Upper lobe of right lung (tissue), 1 donor: ENCODE measurements around the gene CEP112. TPM values are rescaled to one million over a fixed set of nuclear protein-coding genes. Genes with fewer than 3 reads are reported as not detected.

Source experiments
- ATAC-seq: fragments of 200-7000 bp; cut with Tn5 transposase; one replicate; pipeline ENCODE4 v1.9.1; 2020; ENCODE audit warnings: mild to moderate bottlenecking, moderate library complexity
- DNase-seq: peaks from one replicate; pipeline ENCODE4 v3.0.0-alpha.2; 2020
- H3K27ac ChIP-seq: fragments of 200-600 bp; one replicate; pipeline ENCODE4 v1.8.0; 2022
- H3K27me3 ChIP-seq: fragments of 200-600 bp; one replicate; pipeline ENCODE4 v1.8.0; 2022; ENCODE audit warnings: mild to moderate bottlenecking
- H3K36me3 ChIP-seq: fragments of 200-600 bp; one replicate; pipeline ENCODE4 v1.8.0; 2022
- H3K4me1 ChIP-seq: fragments of 200-600 bp; one replicate; pipeline ENCODE4 v1.8.0; 2022
- H3K4me3 ChIP-seq: fragments of 200-600 bp; one replicate; pipeline ENCODE4 v1.8.0; 2022; ENCODE audit warnings: mild to moderate bottlenecking
- H3K9me3 ChIP-seq: fragments of 200-600 bp; one replicate; pipeline ENCODE4 v1.8.0; 2022
- intact Hi-C: fragments of 100-400 bp; cut with DNase I; formaldehyde crosslinking; loops from one replicate; pipeline ENCODE4 v1.11.0; 2022
- total RNA-seq: library from RNA; stranded (reverse); fragmentation: NEBNext Ultra II Directional; extraction: Animal tissue kit (Norgen Biotek cat#: 25700); gene quantifications from one replicate; pipeline ENCODE4 v1.2.1, GENCODE V29; 2021
- TF ChIP-seq, protein P1 (sequence below): fragments of 200-600 bp; IDR thresholded peaks from one replicate; pipeline ENCODE4 v1.8.0; 2022; ENCODE audit warnings: antibody characterized with exemption
- donor health status: DM: no; HTN: yes; CAD: no; lungs with severe emphysema.

The CEP112 gene
- total RNA-seq, 1 donor from 2014 or later, result 32.9 TPM

DNA sequence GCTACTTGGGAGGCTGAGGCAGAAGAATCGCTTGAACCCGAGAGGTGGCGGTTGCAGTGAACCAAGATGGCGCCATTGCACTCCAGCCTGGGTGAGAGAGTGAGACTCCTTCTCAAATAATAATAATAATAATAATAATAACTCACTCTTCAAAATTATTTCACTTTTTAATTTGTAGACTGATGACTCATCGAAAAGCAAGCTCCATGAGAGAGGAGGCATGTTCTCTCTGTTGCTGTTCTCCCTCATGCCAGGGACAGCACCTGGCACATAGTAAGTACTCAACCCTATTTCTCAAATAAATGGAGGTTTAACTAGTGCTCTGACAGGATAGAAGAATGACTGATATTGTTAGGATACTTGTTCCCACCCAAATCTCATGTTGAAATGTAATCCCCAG is 265.3 kb downstream of the CEP112 start:
- DNase-seq (no peak), ATAC-seq (no peak)
- H3K4me3 ChIP-seq, result no peak overlapping the region
- H3K9me3 ChIP-seq, result no peaks in the 10 kb centered on the region
- H3K36me3 ChIP-seq, result no peaks in the 10 kb centered on the region
- intact Hi-C loops, result no loop called here
- no peak overlapping the region for H3K27ac ChIP-seq
- TF ChIP-seq, protein P1, sequence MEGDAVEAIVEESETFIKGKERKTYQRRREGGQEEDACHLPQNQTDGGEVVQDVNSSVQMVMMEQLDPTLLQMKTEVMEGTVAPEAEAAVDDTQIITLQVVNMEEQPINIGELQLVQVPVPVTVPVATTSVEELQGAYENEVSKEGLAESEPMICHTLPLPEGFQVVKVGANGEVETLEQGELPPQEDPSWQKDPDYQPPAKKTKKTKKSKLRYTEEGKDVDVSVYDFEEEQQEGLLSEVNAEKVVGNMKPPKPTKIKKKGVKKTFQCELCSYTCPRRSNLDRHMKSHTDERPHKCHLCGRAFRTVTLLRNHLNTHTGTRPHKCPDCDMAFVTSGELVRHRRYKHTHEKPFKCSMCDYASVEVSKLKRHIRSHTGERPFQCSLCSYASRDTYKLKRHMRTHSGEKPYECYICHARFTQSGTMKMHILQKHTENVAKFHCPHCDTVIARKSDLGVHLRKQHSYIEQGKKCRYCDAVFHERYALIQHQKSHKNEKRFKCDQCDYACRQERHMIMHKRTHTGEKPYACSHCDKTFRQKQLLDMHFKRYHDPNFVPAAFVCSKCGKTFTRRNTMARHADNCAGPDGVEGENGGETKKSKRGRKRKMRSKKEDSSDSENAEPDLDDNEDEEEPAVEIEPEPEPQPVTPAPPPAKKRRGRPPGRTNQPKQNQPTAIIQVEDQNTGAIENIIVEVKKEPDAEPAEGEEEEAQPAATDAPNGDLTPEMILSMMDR, result no peak
- no peaks in the 10 kb centered on the region for H3K27me3 ChIP-seq
- H3K4me1 ChIP-seq, result no peaks in the 10 kb centered on the region

DNA sequence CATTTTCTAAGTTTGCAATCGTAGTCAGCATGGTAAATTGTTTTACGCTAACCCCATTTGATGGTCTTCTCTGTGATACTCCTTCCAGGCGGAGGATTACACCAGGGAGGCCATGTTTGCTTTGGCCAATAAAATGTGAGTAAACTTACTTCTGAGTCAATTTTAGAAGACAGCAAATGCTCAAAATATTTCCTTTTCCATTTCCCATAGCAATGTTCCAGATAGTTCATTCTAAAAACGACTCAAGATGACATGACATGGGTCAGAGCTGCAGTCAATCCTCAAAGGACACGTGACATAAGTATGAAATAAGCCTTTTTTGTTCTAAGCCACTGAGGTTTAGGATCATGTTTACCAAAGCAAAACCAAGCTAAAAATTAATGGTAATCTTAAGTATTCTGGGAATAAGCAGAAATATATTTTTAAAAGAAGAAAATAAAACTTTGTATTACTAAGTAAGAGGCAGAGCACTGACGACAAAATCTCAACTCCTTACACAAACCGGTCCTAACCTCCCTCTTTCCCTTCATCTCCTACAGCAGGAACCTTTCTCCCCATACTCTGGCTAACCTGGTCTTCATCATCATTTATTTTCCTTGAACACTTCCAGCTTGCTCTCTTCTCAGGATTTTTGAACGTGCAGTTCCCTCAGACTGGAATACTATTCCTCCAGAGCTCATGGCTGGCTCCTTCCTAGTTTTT is 266.2 kb downstream of the CEP112 start:
- Histone ChIP-seq H3K4me1 (no peaks in the 10 kb centered on the region), H3K27me3 (no peaks in the 10 kb centered on the region), H3K27ac (no peak overlapping the region), H3K36me3 (no peaks in the 10 kb centered on the region), H3K9me3 (no peaks in the 10 kb centered on the region), H3K4me3 (no peak overlapping the region)
- intact Hi-C loops, result no loop called here
- TF ChIP-seq, protein P1, result no peak
- ATAC-seq (no peak), DNase-seq (no peak)

DNA sequence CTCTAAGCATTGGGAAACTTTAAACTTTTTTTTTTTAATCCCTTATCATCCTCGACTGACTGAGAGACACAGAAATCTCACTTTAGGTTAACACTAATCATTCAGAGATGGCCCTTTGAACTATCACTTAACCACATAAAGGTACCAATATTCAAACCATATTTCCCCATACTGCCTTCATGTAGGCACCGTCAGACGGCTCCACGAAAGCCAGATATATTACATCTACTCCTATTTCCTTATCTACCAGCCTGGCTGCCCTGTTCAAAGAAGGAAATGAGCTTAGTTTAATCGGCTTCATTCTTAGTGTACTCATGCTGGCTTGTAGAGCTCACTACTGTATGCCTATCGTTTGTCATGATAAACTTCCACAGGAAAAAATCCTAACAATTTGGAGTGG is 270.9 kb downstream of the CEP112 start:
- Histone ChIP-seq H3K36me3 (no peaks in the 10 kb centered on the region), H3K27ac (no peak overlapping the region), H3K4me1 (peaks cover 3% of the 10 kb centered on the region), H3K27me3 (no peaks in the 10 kb centered on the region), H3K4me3 (no peak overlapping the region), H3K9me3 (no peaks in the 10 kb centered on the region)
- TF ChIP-seq, protein P1, result no peak
- intact Hi-C loops, result no loop called here
- ATAC-seq (no peak), DNase-seq (no peak)

DNA sequence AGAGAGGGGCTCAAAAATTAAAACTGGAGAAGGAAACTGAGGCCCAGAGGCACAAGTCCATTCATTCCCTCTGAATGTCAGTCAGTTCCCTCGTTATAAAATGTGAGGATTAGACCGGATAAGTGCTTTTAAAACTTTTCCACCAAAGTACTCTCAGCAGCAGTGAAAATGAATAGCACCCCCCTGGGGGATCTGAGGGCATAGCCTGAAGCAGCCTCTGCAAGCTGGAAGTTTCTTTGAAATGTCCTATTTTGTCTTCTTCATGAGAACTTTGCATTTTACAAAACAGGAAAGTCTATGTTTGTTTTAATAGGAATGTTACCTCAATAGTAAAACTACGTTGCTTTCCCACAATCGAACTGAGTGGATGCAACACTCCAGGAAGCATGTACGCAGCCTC is 273.0 kb downstream of the CEP112 start:
- no peak for DNase-seq

DNA sequence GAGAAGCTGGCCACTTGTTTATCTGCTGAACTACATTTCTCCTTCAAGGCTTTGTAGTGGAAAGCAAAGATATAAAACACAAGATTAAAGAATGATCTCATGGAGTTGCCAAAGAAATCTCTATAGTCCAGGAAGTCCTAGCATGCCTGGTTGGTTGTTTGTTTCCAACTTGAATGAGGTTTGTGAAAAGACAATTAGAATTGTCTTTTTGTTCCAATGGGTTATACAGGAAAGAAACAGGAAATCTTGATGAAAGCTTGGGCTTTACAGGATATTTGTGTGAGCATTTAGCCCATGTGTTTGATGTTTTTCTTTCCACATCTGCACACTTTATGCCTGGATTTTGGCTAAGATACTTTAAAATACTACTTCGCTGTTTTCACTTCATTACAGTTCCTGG is 273.4 kb downstream of the CEP112 start:
- no peak for ATAC-seq
- H3K27ac ChIP-seq, result no peak overlapping the region

More for the DNA sequence above, 273.0 kb downstream of the CEP112 start:
- intact Hi-C loops, result no loop called here
- TF ChIP-seq, protein P1, result peak; percentile 22
- Histone ChIP-seq H3K27ac (no peak overlapping the region), H3K4me1 (peaks cover 3% of the 10 kb centered on the region), H3K4me3 (no peak overlapping the region), H3K36me3 (no peaks in the 10 kb centered on the region), H3K27me3 (no peaks in the 10 kb centered on the region), H3K9me3 (no peaks in the 10 kb centered on the region)
- no peak for ATAC-seq

More for the DNA sequence above, 273.4 kb downstream of the CEP112 start:
- H3K4me3 ChIP-seq, result no peak overlapping the region
- no peak for DNase-seq
- H3K9me3 ChIP-seq, result no peaks in the 10 kb centered on the region
- peaks cover 3% of the 10 kb centered on the region for H3K4me1 ChIP-seq
- TF ChIP-seq, protein P1, result no peak
- no peaks in the 10 kb centered on the region for H3K27me3 ChIP-seq
- intact Hi-C loops, result no loop called here
- no peaks in the 10 kb centered on the region for H3K36me3 ChIP-seq
